Measurements from ENCODE around the gene SLC26A5.
"Not testable (repeated sequence)": the region's sequence is repeated elsewhere in the genome, so short reads cannot be mapped to it uniquely, and the experiment has no call there.

SLC26A5 gene

GRCh38 chr7:103446049-103446520, at the start of gene SLC26A5:
Gene SLC26A5, minus strand, starts transcription at chr7:103446207. Its CDS starts 24,693 bp downstream, at chr7:103421514.
- DNase-seq = no peak

- DNase-seq = no peak
Measured at GRCh38 chr7:103487419-103487818, 41.4 kb upstream of the SLC26A5 start.

GRCh38 chr7:103486873-103487272, 40.9 kb upstream of the SLC26A5 start:
- not testable (repeated sequence) for DNase-seq

GRCh38 chr7:103480771-103481170, 34.8 kb upstream of the SLC26A5 start:
- no peak for DNase-seq

- no peak for DNase-seq
Measured at GRCh38 chr7:103474956-103475355, 28.9 kb upstream of the SLC26A5 start.

GRCh38 chr7:103469095-103469948, 23.3 kb upstream of the SLC26A5 start:
- no peak for DNase-seq

- DNase-seq = no peak
Measured at GRCh38 chr7:103466814-103467213, 20.8 kb upstream of the SLC26A5 start.

GRCh38 chr7:103462358-103462757, 16.4 kb upstream of the SLC26A5 start:
- DNase-seq = no peak

GRCh38 chr7:103447073-103447960, 1.3 kb upstream of the SLC26A5 start:
- peak; percentile 29 for DNase-seq

GRCh38 chr7:103445228-103446048, 569 bp downstream of the SLC26A5 start:
- no peak for DNase-seq

GRCh38 chr7:103439661-103440060, 6.3 kb downstream of the SLC26A5 start:
- no peak for DNase-seq

GRCh38 chr7:103437623-103438022, 8.4 kb downstream of the SLC26A5 start:
- DNase-seq = no peak

- no peak for DNase-seq
Measured at GRCh38 chr7:103432712-103433111, 13.3 kb downstream of the SLC26A5 start.

GRCh38 chr7:103425177-103425576, 20.8 kb downstream of the SLC26A5 start:
- no peak for DNase-seq

GRCh38 chr7:103423467-103424179, 22.4 kb downstream of the SLC26A5 start:
- DNase-seq = no peak

GRCh38 chr7:103420857-103421384, 25.1 kb downstream of the SLC26A5 start:
- DNase-seq = no peak

- no peak for DNase-seq
Measured at GRCh38 chr7:103418241-103418640, 27.8 kb downstream of the SLC26A5 start.

- DNase-seq = no peak
Measured at GRCh38 chr7:103413407-103413806, 32.6 kb downstream of the SLC26A5 start.

- no peak for DNase-seq
Measured at GRCh38 chr7:103412151-103412550, 33.9 kb downstream of the SLC26A5 start.

- not testable (repeated sequence) for DNase-seq
Measured at GRCh38 chr7:103405789-103406613, 40.0 kb downstream of the SLC26A5 start.

GRCh38 chr7:103399687-103400086, 46.3 kb downstream of the SLC26A5 start:
- not testable (repeated sequence) for DNase-seq

All from stimulated activated CD4-positive, alpha-beta T cell treated with anti-CD3 and anti-CD28 coated beads, Interleukin-4, amount 100 ng/mL, for 24 hours (primary cell).